OCI-LY1 (cell line): ENCODE data around the gene TACC3.

Experiments used
- H2AFZ ChIP-seq: fragments of 200-600 bp; sonication (generic), shearing (Covaris generic); 2 replicates; pipeline ENCODE4 v1.6.0; 2014; ENCODE audit warnings: antibody characterized with exemption, mild to moderate bottlenecking, low read length
- H3F3A ChIP-seq: fragments of 200-600 bp; sonication (generic), shearing (Covaris generic); 2 replicates; pipeline ENCODE4 v1.6.0; 2014; ENCODE audit warnings: mild to moderate bottlenecking, antibody characterized with exemption, low read length, moderate library complexity; ENCODE audit not compliant: insufficient read depth
- H3K27ac ChIP-seq: fragments of 200-600 bp; sonication (generic); 2 replicates; pipeline ENCODE4 v1.5.1; 2014; ENCODE audit warnings: low read length, mixed run types, mild to moderate bottlenecking, low read depth; ENCODE audit not compliant: poor library complexity, severe bottlenecking
- H3K27me3 ChIP-seq: fragments of 200-600 bp; sonication (generic); 2 replicates; pipeline ENCODE4 v1.6.0; 2014; ENCODE audit warnings: antibody characterized with exemption, mild to moderate bottlenecking, low read length, moderate library complexity; ENCODE audit not compliant: insufficient read depth
- H3K36me3 ChIP-seq: fragments of 200-600 bp; sonication (generic); 2 replicates; pipeline ENCODE4 v1.6.1; 2014; ENCODE audit warnings: mild to moderate bottlenecking, antibody characterized with exemption, low read length, moderate library complexity, mixed read lengths; ENCODE audit not compliant: insufficient read depth
- H3K4me1 ChIP-seq: fragments of 200-600 bp; sonication (generic); 2 replicates; pipeline ENCODE4 v1.5.1; 2014; ENCODE audit warnings: mild to moderate bottlenecking, low read length, moderate library complexity; ENCODE audit not compliant: insufficient read depth, severe bottlenecking
- H3K4me2 ChIP-seq: fragments of 200-600 bp; sonication (generic), shearing (Covaris generic); 2 replicates; pipeline ENCODE4 v1.6.1; 2014; ENCODE audit warnings: low read length
- H3K4me3 ChIP-seq: fragments of 200-600 bp; sonication (generic); 2 replicates; pipeline ENCODE4 v1.5.1; 2014; ENCODE audit warnings: low read length, low read depth, mild to moderate bottlenecking, mixed read lengths; ENCODE audit not compliant: poor library complexity, severe bottlenecking
- H3K79me2 ChIP-seq: fragments of 200-600 bp; shearing (Covaris generic); 2 replicates; pipeline ENCODE4 v1.6.1; 2016; ENCODE audit warnings: mixed run types, low read length, mixed read lengths; ENCODE audit not compliant: insufficient read depth
- H3K9ac ChIP-seq: fragments of 200-600 bp; sonication (generic), shearing (Covaris generic); 2 replicates; pipeline ENCODE4 v1.6.1; 2014; ENCODE audit warnings: mild to moderate bottlenecking, low read length, mixed read lengths
- H3K9me2 ChIP-seq: fragments of 200-600 bp; sonication (generic), shearing (Covaris generic); 2 replicates; pipeline ENCODE4 v1.6.1; 2014; ENCODE audit warnings: low read depth, mild to moderate bottlenecking, low read length, mixed read lengths
- H3K9me3 ChIP-seq: fragments of 200-600 bp; shearing (Covaris generic); 2 replicates; pipeline ENCODE4 v1.6.1; 2014; ENCODE audit warnings: low read length, mixed read lengths
- H4K20me1 ChIP-seq: fragments of 200-600 bp; sonication (generic), shearing (Covaris generic); 2 replicates; pipeline ENCODE4 v1.6.0; 2016; ENCODE audit warnings: mild to moderate bottlenecking, low read length; ENCODE audit not compliant: insufficient read depth
- CTCF ChIP-seq: fragments of 200-600 bp; sonication (generic), shearing (Covaris generic); IDR thresholded peaks from 2 replicates; pipeline ENCODE4 v1.5.1; 2017; ENCODE audit warnings: mild to moderate bottlenecking, antibody characterized with exemption, low read length, moderate library complexity, mixed read lengths
- EZH2 ChIP-seq: fragments of 200-600 bp; sonication (generic), shearing (Covaris generic); IDR thresholded peaks from 2 replicates; pipeline ENCODE4 v1.8.0; 2017; ENCODE audit warnings: borderline replicate concordance, mixed run types, mild to moderate bottlenecking, antibody characterized with exemption, low read length, moderate library complexity, mixed read lengths

The TACC3 gene

GRCh38 chr4:1788254-1788973, 67.1 kb downstream of the TACC3 start:
- Histone ChIP-seq H3K36me3 (no peaks in the 10 kb centered on the region), H2AFZ (no peak overlapping the region), H3K9me3 (no peaks in the 10 kb centered on the region), H3K4me2 (no peak overlapping the region), H3K4me3 (no peak overlapping the region), H3K79me2 (no peaks in the 10 kb centered on the region), H3K27ac (no peak overlapping the region), H3K9me2 (no peaks in the 10 kb centered on the region), H3K4me1 (no peaks in the 10 kb centered on the region), H3K9ac (no peak overlapping the region), H3K27me3 (no peaks in the 10 kb centered on the region), H3F3A (no peaks in the 10 kb centered on the region), H4K20me1 (no peaks in the 10 kb centered on the region)
- TF ChIP-seq EZH2 (no peak), CTCF (no peak)

GRCh38 chr4:1789552-1789951, 68.2 kb downstream of the TACC3 start:
- H3K4me3 ChIP-seq = no peak overlapping the region
- H3K79me2 ChIP-seq = no peaks in the 10 kb centered on the region
- H3F3A ChIP-seq = no peaks in the 10 kb centered on the region
- H3K27ac ChIP-seq = no peak overlapping the region
- no peaks in the 10 kb centered on the region for H3K27me3 ChIP-seq
- H2AFZ ChIP-seq = no peak overlapping the region
- no peaks in the 10 kb centered on the region for H3K9me2 ChIP-seq
- no peaks in the 10 kb centered on the region for H3K36me3 ChIP-seq
- no peaks in the 10 kb centered on the region for H3K4me1 ChIP-seq
- no peak for TF ChIP-seq CTCF
- no peak overlapping the region for H3K9ac ChIP-seq
- no peak overlapping the region for H3K4me2 ChIP-seq
- H4K20me1 ChIP-seq = no peaks in the 10 kb centered on the region
- no peaks in the 10 kb centered on the region for H3K9me3 ChIP-seq

- no peak overlapping the region for H3K4me2 ChIP-seq
Measured at GRCh38 chr4:1790005-1790404, 68.7 kb downstream of the TACC3 start.

More at GRCh38 chr4:1790005-1790404, 68.7 kb downstream of the TACC3 start:
- Histone ChIP-seq H3K27me3 (no peaks in the 10 kb centered on the region), H3K4me3 (no peak overlapping the region), H3F3A (no peaks in the 10 kb centered on the region), H3K4me1 (no peaks in the 10 kb centered on the region), H3K36me3 (no peaks in the 10 kb centered on the region), H3K79me2 (no peaks in the 10 kb centered on the region), H3K9me3 (no peaks in the 10 kb centered on the region), H2AFZ (no peak overlapping the region), H3K9ac (no peak overlapping the region), H3K27ac (no peak overlapping the region), H4K20me1 (no peaks in the 10 kb centered on the region), H3K9me2 (no peaks in the 10 kb centered on the region)
- no peak for TF ChIP-seq CTCF
- no peak for TF ChIP-seq EZH2
